Islet precursor cell (in vitro differentiated cells): ENCODE data around the gene GIMAP5.
A peak's percentile ranks its signal among the peaks of the same experiment; 100 is the strongest.
"Not testable (repeated sequence)": the region's sequence is repeated elsewhere in the genome, so short reads cannot be mapped to it uniquely, and the experiment has no call there.

Source experiments
- DNase-seq: peaks from one replicate; pipeline ENCODE4 v3.0.0-alpha.2; 2018

Gene GIMAP5

GRCh38 chr7:150735596-150736358 lies 1.4 kb upstream of the GIMAP5 start:
- peak; percentile 31 for DNase-seq

- DNase-seq = peak; percentile 25
Measured at GRCh38 chr7:150736864-150737263, 354 bp upstream of the GIMAP5 start.

- no peak for DNase-seq
Measured at GRCh38 chr7:150738092-150738491, 874 bp downstream of the GIMAP5 start.

GRCh38 chr7:150738591-150739001 lies 1.4 kb downstream of the GIMAP5 start:
- DNase-seq = no peak

- DNase-seq = no peak
Measured at GRCh38 chr7:150739033-150739432, 1.8 kb downstream of the GIMAP5 start.

GRCh38 chr7:150740053-150740452 lies 2.8 kb downstream of the GIMAP5 start:
- no peak for DNase-seq

- no peak for DNase-seq
Measured at GRCh38 chr7:150742286-150742968, 5.2 kb downstream of the GIMAP5 start.

GRCh38 chr7:150744041-150744656 lies 6.9 kb downstream of the GIMAP5 start:
- no peak for DNase-seq

GRCh38 chr7:150745086-150745485 lies 7.9 kb downstream of the GIMAP5 start:
- DNase-seq = no peak

- DNase-seq = no peak
Measured at GRCh38 chr7:150745876-150746275, 8.7 kb downstream of the GIMAP5 start.

- DNase-seq = no peak
Measured at GRCh38 chr7:150746921-150747320, 9.7 kb downstream of the GIMAP5 start.

GRCh38 chr7:150748376-150748775 lies 11.2 kb downstream of the GIMAP5 start:
- no peak for DNase-seq

- no peak for DNase-seq
Measured at GRCh38 chr7:150751702-150752101, 14.5 kb downstream of the GIMAP5 start.

- DNase-seq = no peak
Measured at GRCh38 chr7:150753239-150753638, 16.0 kb downstream of the GIMAP5 start.

- no peak for DNase-seq
Measured at GRCh38 chr7:150753826-150754603, 16.8 kb downstream of the GIMAP5 start.

GRCh38 chr7:150754951-150755350 lies 17.7 kb downstream of the GIMAP5 start:
- DNase-seq = no peak

GRCh38 chr7:150755473-150756099 lies 18.4 kb downstream of the GIMAP5 start:
- DNase-seq = no peak

GRCh38 chr7:150756166-150756565 lies 18.9 kb downstream of the GIMAP5 start:
- DNase-seq = no peak

GRCh38 chr7:150756858-150757257 lies 19.6 kb downstream of the GIMAP5 start:
- no peak for DNase-seq

GRCh38 chr7:150759479-150759878 lies 22.3 kb downstream of the GIMAP5 start:
- DNase-seq = no peak

GRCh38 chr7:150766334-150766709 lies 29.1 kb downstream of the GIMAP5 start:
- no peak for DNase-seq

- no peak for DNase-seq
Measured at GRCh38 chr7:150769768-150770167, 32.5 kb downstream of the GIMAP5 start.

GRCh38 chr7:150774131-150774530 lies 36.9 kb downstream of the GIMAP5 start:
- DNase-seq = not testable (repeated sequence)
